GM23338 (cell line): Measurements from ENCODE around the gene TRH. TPM values are rescaled to one million over a fixed set of nuclear protein-coding genes. Genes with fewer than 3 reads are reported as not detected.
"Not testable (repeated sequence)": the region's sequence is repeated elsewhere in the genome, so short reads cannot be mapped to it uniquely, and the experiment has no call there.

ENCODE experiments used
- ATAC-seq: fragments of 200-7000 bp; cut with Tn5 transposase; 3 replicates; pipeline ENCODE4 v1.9.1; 2020
- DNase-seq: peaks from one replicate; pipeline ENCODE4 v3.0.0-alpha.2; 2015; ENCODE audit warnings: low spot score
- H2AFZ ChIP-seq: fragments of 200-600 bp; sonication (generic); 2 replicates; pipeline ENCODE4 v1.8.0; 2016; ENCODE audit warnings: antibody characterized with exemption, mild to moderate bottlenecking, moderate library complexity
- H3F3A ChIP-seq: fragments of 200-600 bp; sonication (generic); replicated peaks from 2 replicates; pipeline ENCODE4 v1.8.0; 2017; ENCODE audit warnings: antibody characterized with exemption, mixed run types, low read depth
- H3K27ac ChIP-seq: fragments of 200-600 bp; sonication (generic); 2 replicates; pipeline ENCODE4 v1.6.1; 2016; ENCODE audit warnings: low read depth
- H3K27me3 ChIP-seq: fragments of 200-600 bp; sonication (generic); 2 replicates; pipeline ENCODE4 v1.8.0; 2016; ENCODE audit warnings: mild to moderate bottlenecking, mixed run types, moderate library complexity; ENCODE audit not compliant: insufficient read depth
- H3K36me3 ChIP-seq: fragments of 200-600 bp; sonication (generic); 2 replicates; pipeline ENCODE4 v1.8.0; 2016; ENCODE audit warnings: mild to moderate bottlenecking; ENCODE audit not compliant: insufficient read depth
- H3K4me1 ChIP-seq: fragments of 200-600 bp; sonication (generic); 2 replicates; pipeline ENCODE4 v1.8.0; 2016; ENCODE audit warnings: mild to moderate bottlenecking, moderate library complexity; ENCODE audit not compliant: insufficient read depth
- H3K4me2 ChIP-seq: fragments of 200-600 bp; sonication (generic); 2 replicates; pipeline ENCODE4 v1.7.1; 2017; ENCODE audit warnings: mixed run types
- H3K4me3 ChIP-seq: fragments of 200-600 bp; sonication (generic); 2 replicates; pipeline ENCODE4 v1.6.1; 2016; ENCODE audit warnings: mixed run types
- H3K79me2 ChIP-seq: fragments of 200-600 bp; sonication (generic); replicated peaks from 2 replicates; pipeline ENCODE4 v1.8.0; 2017; ENCODE audit warnings: mild to moderate bottlenecking; ENCODE audit not compliant: insufficient read depth
- H3K9me2 ChIP-seq: fragments of 200-600 bp; sonication (generic); 2 replicates; pipeline ENCODE4 v1.8.0; 2017; ENCODE audit not compliant: insufficient read depth
- H4K20me1 ChIP-seq: fragments of 200-600 bp; sonication (generic); replicated peaks from 2 replicates; pipeline ENCODE4 v1.8.0; 2017; ENCODE audit warnings: mild to moderate bottlenecking; ENCODE audit not compliant: insufficient read depth
- H3K27ac Mint-ChIP-seq: 2 replicates; pipeline ENCODE4 v1.8.0; 2020; ENCODE audit warnings: inconsistent platforms, mild to moderate bottlenecking, moderate library complexity, mixed read lengths
- H3K27me3 Mint-ChIP-seq: 3 replicates; pipeline ENCODE4 v1.8.0; 2022; ENCODE audit warnings: low read depth, mild to moderate bottlenecking, moderate library complexity, mixed read lengths, inconsistent platforms; ENCODE audit not compliant: insufficient read depth, poor library complexity
- H3K36me3 Mint-ChIP-seq: 3 replicates; pipeline ENCODE4 v1.8.0; 2021; ENCODE audit warnings: low read depth, mild to moderate bottlenecking, inconsistent platforms, moderate library complexity, mixed read lengths
- H3K4me1 Mint-ChIP-seq: 3 replicates; pipeline ENCODE4 v1.8.0; 2020; ENCODE audit warnings: mild to moderate bottlenecking, inconsistent platforms, mixed read lengths
- H3K4me3 Mint-ChIP-seq: 3 replicates; pipeline ENCODE4 v1.8.0; 2021; ENCODE audit warnings: moderate library complexity, mild to moderate bottlenecking, inconsistent platforms, mixed read lengths
- H3K9me3 Mint-ChIP-seq: 3 replicates; pipeline ENCODE4 v1.8.0; 2020; ENCODE audit warnings: moderate library complexity, mild to moderate bottlenecking, inconsistent platforms, mixed read lengths
- EZH2 ChIP-seq: fragments of 200-600 bp; sonication (generic); IDR thresholded peaks from one replicate; pipeline ENCODE4 v1.8.0; 2017; ENCODE audit warnings: antibody characterized with exemption, mild to moderate bottlenecking, low read depth; ENCODE audit not compliant: unreplicated experiment
- ZNF114 ChIP-seq: fragments of 250-450 bp; sonication (Bioruptor Pico); IDR thresholded peaks from 2 replicates; pipeline ENCODE4 v1.5.0; 2020; ENCODE audit warnings: mild to moderate bottlenecking, moderate library complexity
- ZNF331 ChIP-seq: fragments of 250-450 bp; sonication (Bioruptor Pico); IDR thresholded peaks from 2 replicates; pipeline ENCODE4 v1.5.0; 2020; ENCODE audit warnings: low read depth, mild to moderate bottlenecking, moderate library complexity
- polyA plus RNA-seq: library from polyadenylated mRNA; unstranded; fragments of >200 nt; fragmentation: Nextera tagmentation; extraction: Ambion mirVana; gene quantifications from 2 replicates; pipeline ENCODE4 v1.2.1, GENCODE V29; 2016
- total RNA-seq: library from RNA; depleted of rRNA; stranded (reverse); fragments of >200 nt; shearing (Covaris generic); gene quantifications from 2 replicates; pipeline ENCODE4 v1.2.3, GENCODE V29; 2014
- TF ChIP-seq, protein P1 (sequence below): IDR thresholded peaks from 2 replicates; pipeline ENCODE4 v1.6.1; 2016; ENCODE audit warnings: antibody characterized with exemption
- TF ChIP-seq, protein P2 (sequence below): IDR thresholded peaks from one replicate; pipeline ENCODE4 v1.6.1; 2018; ENCODE audit warnings: antibody characterized with exemption; ENCODE audit not compliant: unreplicated experiment

Gene TRH
- total and polyA plus RNA-seq, 2 experiments from 2014 or later, result 0.28 TPM; not detected in 1

DNA sequence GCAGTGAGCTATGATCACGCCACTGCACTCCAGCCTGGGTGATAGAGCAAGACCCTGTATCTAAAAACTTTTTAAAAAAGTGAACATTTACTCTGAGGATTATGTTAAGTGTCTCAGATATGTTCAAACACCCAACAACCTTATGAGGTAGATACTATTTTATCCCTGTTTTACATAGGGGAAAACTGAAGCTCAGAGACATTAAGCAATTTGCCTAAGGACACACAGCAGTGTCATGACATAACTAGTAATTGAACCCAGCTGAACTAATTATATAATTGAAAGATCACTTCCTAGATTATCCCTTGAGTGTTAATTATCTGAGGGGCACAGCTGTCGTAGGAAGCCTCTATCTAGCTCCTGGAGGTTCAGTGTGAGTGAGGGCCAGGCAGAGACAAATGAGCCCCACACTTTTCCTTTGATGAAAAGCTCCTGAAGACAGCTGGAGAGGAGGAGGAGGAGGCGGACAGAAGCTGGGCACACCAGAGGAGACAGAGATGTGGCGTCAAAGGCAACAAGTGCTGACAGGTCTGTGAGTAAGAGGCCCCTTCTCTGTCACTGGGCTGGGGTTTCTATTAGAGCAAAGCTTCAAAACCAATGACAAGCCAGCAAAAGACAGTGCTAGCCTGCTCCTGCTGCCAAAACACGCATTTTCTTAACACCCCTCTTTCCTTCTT, 20.5 kb downstream of the TRH start (continued):
- TF ChIP-seq, protein P1, sequence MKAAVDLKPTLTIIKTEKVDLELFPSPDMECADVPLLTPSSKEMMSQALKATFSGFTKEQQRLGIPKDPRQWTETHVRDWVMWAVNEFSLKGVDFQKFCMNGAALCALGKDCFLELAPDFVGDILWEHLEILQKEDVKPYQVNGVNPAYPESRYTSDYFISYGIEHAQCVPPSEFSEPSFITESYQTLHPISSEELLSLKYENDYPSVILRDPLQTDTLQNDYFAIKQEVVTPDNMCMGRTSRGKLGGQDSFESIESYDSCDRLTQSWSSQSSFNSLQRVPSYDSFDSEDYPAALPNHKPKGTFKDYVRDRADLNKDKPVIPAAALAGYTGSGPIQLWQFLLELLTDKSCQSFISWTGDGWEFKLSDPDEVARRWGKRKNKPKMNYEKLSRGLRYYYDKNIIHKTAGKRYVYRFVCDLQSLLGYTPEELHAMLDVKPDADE, result no peak
- TF ChIP-seq ZNF331 (no peak), EZH2 (no peak)
- TF ChIP-seq, protein P2, sequence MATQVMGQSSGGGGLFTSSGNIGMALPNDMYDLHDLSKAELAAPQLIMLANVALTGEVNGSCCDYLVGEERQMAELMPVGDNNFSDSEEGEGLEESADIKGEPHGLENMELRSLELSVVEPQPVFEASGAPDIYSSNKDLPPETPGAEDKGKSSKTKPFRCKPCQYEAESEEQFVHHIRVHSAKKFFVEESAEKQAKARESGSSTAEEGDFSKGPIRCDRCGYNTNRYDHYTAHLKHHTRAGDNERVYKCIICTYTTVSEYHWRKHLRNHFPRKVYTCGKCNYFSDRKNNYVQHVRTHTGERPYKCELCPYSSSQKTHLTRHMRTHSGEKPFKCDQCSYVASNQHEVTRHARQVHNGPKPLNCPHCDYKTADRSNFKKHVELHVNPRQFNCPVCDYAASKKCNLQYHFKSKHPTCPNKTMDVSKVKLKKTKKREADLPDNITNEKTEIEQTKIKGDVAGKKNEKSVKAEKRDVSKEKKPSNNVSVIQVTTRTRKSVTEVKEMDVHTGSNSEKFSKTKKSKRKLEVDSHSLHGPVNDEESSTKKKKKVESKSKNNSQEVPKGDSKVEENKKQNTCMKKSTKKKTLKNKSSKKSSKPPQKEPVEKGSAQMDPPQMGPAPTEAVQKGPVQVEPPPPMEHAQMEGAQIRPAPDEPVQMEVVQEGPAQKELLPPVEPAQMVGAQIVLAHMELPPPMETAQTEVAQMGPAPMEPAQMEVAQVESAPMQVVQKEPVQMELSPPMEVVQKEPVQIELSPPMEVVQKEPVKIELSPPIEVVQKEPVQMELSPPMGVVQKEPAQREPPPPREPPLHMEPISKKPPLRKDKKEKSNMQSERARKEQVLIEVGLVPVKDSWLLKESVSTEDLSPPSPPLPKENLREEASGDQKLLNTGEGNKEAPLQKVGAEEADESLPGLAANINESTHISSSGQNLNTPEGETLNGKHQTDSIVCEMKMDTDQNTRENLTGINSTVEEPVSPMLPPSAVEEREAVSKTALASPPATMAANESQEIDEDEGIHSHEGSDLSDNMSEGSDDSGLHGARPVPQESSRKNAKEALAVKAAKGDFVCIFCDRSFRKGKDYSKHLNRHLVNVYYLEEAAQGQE, result no peak

DNA sequence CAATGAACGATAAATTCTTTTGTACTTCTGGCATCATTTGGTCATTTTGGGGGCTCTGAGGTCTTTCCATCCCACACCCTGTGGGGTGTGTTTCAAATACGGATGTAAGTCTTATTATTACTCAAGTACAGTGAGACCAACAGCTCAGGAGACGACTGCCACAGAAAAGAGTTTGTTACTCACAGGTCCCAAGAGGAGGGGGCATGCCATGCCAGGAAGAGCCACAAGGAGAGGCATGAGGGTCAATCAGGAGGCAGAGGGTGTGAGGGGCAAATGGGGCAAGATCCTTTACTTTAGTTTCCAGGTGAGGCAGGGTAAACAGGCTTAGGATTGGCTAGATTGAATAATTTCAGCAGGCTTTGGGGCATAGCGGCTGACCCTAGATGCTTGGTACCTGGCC, 21.6 kb downstream of the TRH start:
- H3K4me1 Mint-ChIP-seq, result peaks cover 5% of the 10 kb centered on the region; the same call in 1 of the 3 replicates
- no peak overlapping the region for H3K27ac ChIP-seq
- no peak for TF ChIP-seq ZNF114 (CRISPR knock-in tag)
- H3K36me3 Mint-ChIP-seq, result no peaks in the 10 kb centered on the region
- no peaks in the 10 kb centered on the region for H4K20me1 ChIP-seq
- H3K79me2 ChIP-seq, result no peaks in the 10 kb centered on the region
- no peaks in the 10 kb centered on the region for H3K9me3 Mint-ChIP-seq
- no peaks in the 10 kb centered on the region for H3K9me2 ChIP-seq
- H3K4me3 Mint-ChIP-seq, result no peak overlapping the region
- DNase-seq (no peak), ATAC-seq (no peak)
- H3K4me2 ChIP-seq, result no peak overlapping the region
- peaks cover 23% of the 10 kb centered on the region for H3K27me3 Mint-ChIP-seq
- H2AFZ ChIP-seq, result no peak overlapping the region
- H3F3A ChIP-seq, result no peaks in the 10 kb centered on the region
- H3K36me3 ChIP-seq, result no peaks in the 10 kb centered on the region
- H3K4me1 ChIP-seq, result no peaks in the 10 kb centered on the region; the same call in 1 of the 2 replicates
- H3K4me3 ChIP-seq, result no peak overlapping the region
- no peak overlapping the region for H3K27ac Mint-ChIP-seq
- H3K27me3 ChIP-seq, result peaks cover 13% of the 10 kb centered on the region

DNA sequence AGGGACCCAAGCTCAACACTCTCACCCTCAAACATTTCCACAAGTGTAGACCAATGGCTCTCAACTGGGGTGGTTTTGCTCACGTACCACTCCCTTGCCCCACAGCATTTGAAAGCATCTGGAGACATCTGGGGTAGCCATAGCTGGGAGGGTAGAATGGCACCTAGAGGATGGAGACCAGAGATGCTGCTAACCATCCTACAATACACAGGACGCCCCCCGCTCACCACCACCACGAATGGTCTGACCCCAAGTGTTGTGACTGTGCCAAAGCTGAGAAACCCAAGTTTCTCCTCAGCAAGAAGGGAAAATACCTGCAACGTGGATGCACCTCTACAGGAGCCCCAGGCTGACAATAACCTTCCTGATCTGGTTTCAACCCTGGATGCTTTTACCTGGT, 24.7 kb downstream of the TRH start:
- not testable (repeated sequence) for H3K4me1 ChIP-seq, H3K4me2 ChIP-seq, H3K4me1 Mint-ChIP-seq, H3K36me3 ChIP-seq, H3K9me2 ChIP-seq, H4K20me1 ChIP-seq, H3K9me3 Mint-ChIP-seq, H3K79me2 ChIP-seq, H3K36me3 Mint-ChIP-seq, H3K27ac Mint-ChIP-seq, H2AFZ ChIP-seq, H3K27ac ChIP-seq, H3K4me3 ChIP-seq, H3K4me3 Mint-ChIP-seq, H3F3A ChIP-seq, DNase-seq, ATAC-seq
- H3K27me3 Mint-ChIP-seq, result peaks cover 36% of the 10 kb centered on the region
- peaks cover 35% of the 10 kb centered on the region for H3K27me3 ChIP-seq
